Measurements from ENCODE around the gene SSX2IP.
"Not testable (repeated sequence)": the region's sequence is repeated elsewhere in the genome, so short reads cannot be mapped to it uniquely, and the experiment has no call there.

Gene SSX2IP

GRCh38 chr1:84643183-84643582, 47.1 kb downstream of the SSX2IP start:
- Histone ChIP-seq H3K9me3 (ENCODE audit: low read length) (no peaks in the 10 kb centered on the region), H3K27me3 (ENCODE audit: insufficient read depth, low read length) (no peaks in the 10 kb centered on the region), H4K20me1 (ENCODE audit: insufficient read depth, low read length) (no peaks in the 10 kb centered on the region), H3K4me3 (ENCODE audit: low read depth, low read length, poor library complexity, severe bottlenecking) (no peak overlapping the region), H3K79me2 (ENCODE audit: insufficient read depth, low read length) (no peaks in the 10 kb centered on the region), H3K4me1 (ENCODE audit: insufficient read depth, low read length, severe bottlenecking) (no peaks in the 10 kb centered on the region), H3F3A (ENCODE audit: insufficient read depth, low read length) (no peaks in the 10 kb centered on the region), H3K27ac (ENCODE audit: low read depth, low read length, poor library complexity, severe bottlenecking) (no peak overlapping the region), H3K36me3 (ENCODE audit: insufficient read depth, low read length) (peaks cover 36% of the 10 kb centered on the region), H2AFZ (ENCODE audit: low read length) (no peak overlapping the region), H3K9ac (ENCODE audit: low read length) (no peak overlapping the region), H3K9me2 (ENCODE audit: low read depth, low read length) (no peaks in the 10 kb centered on the region), H3K4me2 (ENCODE audit: low read length) (no peak overlapping the region)
- TF ChIP-seq CTCF (IDR thresholded peaks at IDR 0.05; ENCODE audit: low read length) (no peak), EZH2 (IDR thresholded peaks at IDR 0.05; ENCODE audit: borderline replicate concordance, low read length) (no peak)

GRCh38 chr1:84642774-84643173, 47.5 kb downstream of the SSX2IP start:
- H3K27me3 ChIP-seq (ENCODE audit: insufficient read depth, low read length) = no peaks in the 10 kb centered on the region
- H3F3A ChIP-seq (ENCODE audit: insufficient read depth, low read length) = no peaks in the 10 kb centered on the region
- H3K36me3 ChIP-seq (ENCODE audit: insufficient read depth, low read length) = peaks cover 33% of the 10 kb centered on the region
- H3K4me3 ChIP-seq (ENCODE audit: low read depth, low read length, poor library complexity, severe bottlenecking) = no peak overlapping the region
- H3K9me2 ChIP-seq (ENCODE audit: low read depth, low read length) = no peaks in the 10 kb centered on the region
- H3K4me2 ChIP-seq (ENCODE audit: low read length) = no peak overlapping the region
- H2AFZ ChIP-seq (ENCODE audit: low read length) = no peak overlapping the region
- no peaks in the 10 kb centered on the region for H3K9me3 ChIP-seq (ENCODE audit: low read length)
- H3K9ac ChIP-seq (ENCODE audit: low read length) = no peak overlapping the region
- TF ChIP-seq EZH2 (IDR thresholded peaks at IDR 0.05; ENCODE audit: borderline replicate concordance, low read length) = no peak
- TF ChIP-seq CTCF (IDR thresholded peaks at IDR 0.05; ENCODE audit: low read length) = no peak
- H4K20me1 ChIP-seq (ENCODE audit: insufficient read depth, low read length) = no peaks in the 10 kb centered on the region
- H3K27ac ChIP-seq (ENCODE audit: low read depth, low read length, poor library complexity, severe bottlenecking) = no peak overlapping the region
- H3K4me1 ChIP-seq (ENCODE audit: insufficient read depth, low read length, severe bottlenecking) = no peaks in the 10 kb centered on the region
- H3K79me2 ChIP-seq (ENCODE audit: insufficient read depth, low read length) = no peaks in the 10 kb centered on the region

GRCh38 chr1:84639731-84640130, 50.5 kb downstream of the SSX2IP start:
- not testable (repeated sequence) for H4K20me1 ChIP-seq (ENCODE audit: insufficient read depth, low read length); H3K9ac ChIP-seq (ENCODE audit: low read length); H3K4me2 ChIP-seq (ENCODE audit: low read length); H3K79me2 ChIP-seq (ENCODE audit: insufficient read depth, low read length); H3F3A ChIP-seq (ENCODE audit: insufficient read depth, low read length); H3K36me3 ChIP-seq (ENCODE audit: insufficient read depth, low read length); H3K27ac ChIP-seq (ENCODE audit: low read depth, low read length, poor library complexity, severe bottlenecking); H3K4me1 ChIP-seq (ENCODE audit: insufficient read depth, low read length, severe bottlenecking); H3K4me3 ChIP-seq (ENCODE audit: low read depth, low read length, poor library complexity, severe bottlenecking); H3K9me3 ChIP-seq (ENCODE audit: low read length); H3K9me2 ChIP-seq (ENCODE audit: low read depth, low read length); H2AFZ ChIP-seq (ENCODE audit: low read length); H3K27me3 ChIP-seq (ENCODE audit: insufficient read depth, low read length)

- Histone ChIP-seq H2AFZ (ENCODE audit: low read length) (no peak overlapping the region), H3K27me3 (ENCODE audit: insufficient read depth, low read length) (peaks cover 12% of the 10 kb centered on the region; the same call in 1 of the 2 replicates), H4K20me1 (ENCODE audit: insufficient read depth, low read length) (no peaks in the 10 kb centered on the region), H3K79me2 (ENCODE audit: insufficient read depth, low read length) (no peaks in the 10 kb centered on the region), H3K9me2 (ENCODE audit: low read depth, low read length) (no peaks in the 10 kb centered on the region), H3K4me3 (ENCODE audit: low read depth, low read length, poor library complexity, severe bottlenecking) (no peak overlapping the region), H3K36me3 (ENCODE audit: insufficient read depth, low read length) (no peaks in the 10 kb centered on the region), H3K4me1 (ENCODE audit: insufficient read depth, low read length, severe bottlenecking) (no peaks in the 10 kb centered on the region), H3F3A (ENCODE audit: insufficient read depth, low read length) (no peaks in the 10 kb centered on the region), H3K4me2 (ENCODE audit: low read length) (no peak overlapping the region), H3K9ac (ENCODE audit: low read length) (no peak overlapping the region), H3K27ac (ENCODE audit: low read depth, low read length, poor library complexity, severe bottlenecking) (no peak overlapping the region), H3K9me3 (ENCODE audit: low read length) (peaks cover 4% of the 10 kb centered on the region; the same call in 1 of the 2 replicates)
- TF ChIP-seq EZH2 (IDR thresholded peaks at IDR 0.05; ENCODE audit: borderline replicate concordance, low read length) = no peak
- no peak for TF ChIP-seq CTCF (IDR thresholded peaks at IDR 0.05; ENCODE audit: low read length)
Observed at GRCh38 chr1:84635429-84635828, 54.8 kb downstream of the SSX2IP start.
